Gastroesophageal sphincter (tissue), 4 donors: ENCODE results near the gene USP14. TPM values are rescaled to one million over a fixed set of nuclear protein-coding genes. Genes with fewer than 3 reads are reported as not detected.
"Not testable (repeated sequence)": the region's sequence is repeated elsewhere in the genome, so short reads cannot be mapped to it uniquely, and the experiment has no call there.

ENCODE experiments used
- ATAC-seq: fragments of 150-250 bp; one replicate; pipeline ENCODE4 v1.9.1; 2016; ENCODE audit warnings: mild to moderate bottlenecking, moderate library complexity
- H3K27ac ChIP-seq, 4 donors: fragments of 200-600 bp; sonication (generic) in 3 of 4; 1 replicate in 3 of 4; 2 replicates in 1 of 4; pipeline ENCODE4 v1.5.1; 2016 to 2019
- H3K27me3 ChIP-seq: fragments of 200-600 bp; sonication (generic); one replicate; pipeline ENCODE4 v1.5.1; 2019
- H3K36me3 ChIP-seq, 2 donors: fragments of 200-600 bp; sonication (generic); one replicate each; pipeline ENCODE4 v1.5.1; 2019; ENCODE audit warnings: control low read depth in 1 of 2
- H3K4me1 ChIP-seq, 3 donors: fragments of 200-600 bp; sonication (generic); 1 replicate in 2 of 3; 2 replicates in 1 of 3; pipeline ENCODE4 v1.5.1; 2016 to 2019; ENCODE audit warnings: control low read depth in 2 of 3
- H3K4me3 ChIP-seq, 2 donors: fragments of 200-600 bp; sonication (generic); one replicate each; pipeline ENCODE4 v1.5.1; 2019; ENCODE audit warnings: mild to moderate bottlenecking in 1 of 2, moderate library complexity in 1 of 2
- H3K9me3 ChIP-seq, 3 donors: fragments of 200-600 bp; sonication (generic); one replicate each; pipeline ENCODE4 v1.5.1; 2017 to 2019; ENCODE audit warnings: control low read depth in 2 of 3
- CTCF ChIP-seq, 4 experiments: fragments of 200-600 bp in 2 of 4; fragments of 450-650 bp in 2 of 4; sonication (generic) in 1 of 4; IDR thresholded peaks; one replicate each; pipeline ENCODE4 v1.5.1; 2017 to 2019; ENCODE audit warnings: antibody characterized with exemption in 4 of 4, mild to moderate bottlenecking in 2 of 4, moderate library complexity in 2 of 4
- EP300 ChIP-seq: sonication (generic); formaldehyde crosslinking; IDR thresholded peaks from one replicate; pipeline ENCODE4 v1.6.1; 2017; ENCODE audit warnings: antibody characterized with exemption, mild to moderate bottlenecking
- POLR2A ChIP-seq, 2 donors: fragments of 450-650 bp; IDR thresholded peaks; one replicate each; pipeline ENCODE4 v1.6.1; 2017; ENCODE audit warnings: antibody characterized with exemption in 2 of 2, mild to moderate bottlenecking in 2 of 2, moderate library complexity in 1 of 2
- POLR2AphosphoS5 ChIP-seq: sonication (generic); formaldehyde crosslinking; IDR thresholded peaks from one replicate; pipeline ENCODE4 v1.6.1; 2017; ENCODE audit warnings: antibody characterized with exemption
- WGBS, 2 donors: methylation state at CpG; one replicate each; pipeline ENCODE4 v1.1.5; 2018; ENCODE audit warnings: low coverage in 1 of 2; 5-methylcytosine and 5-hydroxymethylcytosine counted together
- total RNA-seq, 4 donors: library from RNA; depleted of rRNA; stranded (reverse); fragments of >200 nt; gene quantifications; one replicate each; pipeline ENCODE4 v1.1.0, GENCODE V29; 2016

The USP14 gene
- 10 to 100 TPM; 25.7 to 40.2 (median 29.8) TPM for total RNA-seq

GRCh38 chr18:158128-159036 lies at the start of gene USP14:
Gene USP14, plus strand, starts transcription at chr18:158557. Its CDS starts 142 bp downstream, at chr18:158699.
- peak; percentile 53 to 59 for TF ChIP-seq POLR2A (IDR thresholded peaks at IDR 0.05)
- peak in 2 of 4 experiments; percentile 11 to 12 for TF ChIP-seq CTCF (IDR thresholded peaks at IDR 0.05)
- TF ChIP-seq EP300 = no peak
- peak; percentile 67 for TF ChIP-seq POLR2AphosphoS5
- peaks cover 0 to 28% (median 18%) of the 10 kb centered on the region in 3 donors for H3K4me1 ChIP-seq
- no peaks in the 10 kb centered on the region for H3K27me3 ChIP-seq
- peaks cover 0 to 8% of the 10 kb centered on the region in 2 donors for H3K36me3 ChIP-seq
- no peaks in the 10 kb centered on the region for H3K9me3 ChIP-seq
- H3K4me3 ChIP-seq = peak within 1 kb of the TSS; percentile 70 to 96
- 3 to 5% methylated on average over 5 to 23 of the region's 89 CpGs for WGBS, 2 donors
- peak within 1 kb of the TSS; percentile 72 to 88 (median 86) for H3K27ac ChIP-seq
- peak; percentile 96 for ATAC-seq

- not testable (repeated sequence) for H3K9me3 ChIP-seq, H3K27me3 ChIP-seq, H3K4me3 ChIP-seq, H3K36me3 ChIP-seq, H3K4me1 ChIP-seq, H3K27ac ChIP-seq
- 21 to 35% methylated on average over 2 of the region's 3 CpGs for WGBS, 2 donors
- peak; percentile 36 for ATAC-seq
These were observed 49.7 kb upstream of the USP14 start for GRCh38 chr18:108665-109063.

- H3K27me3 ChIP-seq, H3K27ac ChIP-seq, H3K9me3 ChIP-seq, H3K36me3 ChIP-seq, H3K4me1 ChIP-seq, H3K4me3 ChIP-seq: not testable (repeated sequence)
- WGBS, 2 donors = 27 to 37% methylated on average over 5 to 7 of the region's 7 CpGs
- ATAC-seq = peak; percentile 44
These were observed 49.0 kb upstream of the USP14 start for GRCh38 chr18:109130-109921.

- H3K9me3 ChIP-seq, ATAC-seq, H3K36me3 ChIP-seq, H3K4me3 ChIP-seq, H3K27ac ChIP-seq, H3K4me1 ChIP-seq, H3K27me3 ChIP-seq: not testable (repeated sequence)
- WGBS, 2 donors = 41 to 44% methylated on average over 5 of the region's 5 CpGs
These were observed 48.5 kb upstream of the USP14 start for GRCh38 chr18:109922-110261.

- not testable (repeated sequence) for H3K4me1 ChIP-seq, H3K4me3 ChIP-seq, H3K27me3 ChIP-seq, H3K36me3 ChIP-seq, H3K9me3 ChIP-seq
- peak; percentile 1 for ATAC-seq
- peak overlapping the region in 1 of 4 donors; percentile 84 for H3K27ac ChIP-seq
- 51 to 56% methylated on average over 4 of the region's 4 CpGs for whole genome bisulfite sequencing, 2 donors
These were observed 47.8 kb upstream of the USP14 start for GRCh38 chr18:110351-111201.

GRCh38 chr18:111306-112014 lies 46.9 kb upstream of the USP14 start:
- 30% methylated on average over 7 of the region's 42 CpGs; no CpG with 5 or more reads in 1 of the 2 donors for WGBS, 2 donors
- H3K27me3 ChIP-seq = no peaks in the 10 kb centered on the region
- peaks cover 0 to 9% (median 0%) of the 10 kb centered on the region in 3 donors for H3K4me1 ChIP-seq
- peak overlapping the region in 3 of 4 donors; percentile 31 to 84 (median 84) for H3K27ac ChIP-seq
- H3K36me3 ChIP-seq = no peaks in the 10 kb centered on the region
- H3K4me3 ChIP-seq = peak overlapping the region; percentile 39 to 58
- peaks cover 0 to 1% (median 0%) of the 10 kb centered on the region in 3 donors for H3K9me3 ChIP-seq
- ATAC-seq = no peak
- peak in 3 of 4 experiments; percentile 11 to 30 (median 24) for TF ChIP-seq CTCF (IDR thresholded peaks at IDR 0.05)
- no peak for TF ChIP-seq POLR2A (IDR thresholded peaks at IDR 0.05)

GRCh38 chr18:112015-112733 lies 46.2 kb upstream of the USP14 start:
- not testable (repeated sequence) for ATAC-seq
- H3K27ac ChIP-seq = peak overlapping the region in 3 of 4 donors; percentile 31 to 84 (median 84)

GRCh38 chr18:120539-121260 lies 37.7 kb upstream of the USP14 start:
- not testable (repeated sequence) for H3K4me1 ChIP-seq, H3K36me3 ChIP-seq, H3K27me3 ChIP-seq, ATAC-seq, H3K27ac ChIP-seq, H3K9me3 ChIP-seq, H3K4me3 ChIP-seq
- WGBS, 2 donors = 53 to 71% methylated on average over 5 of the region's 7 CpGs

More at GRCh38 chr18:112015-112733, 46.2 kb upstream of the USP14 start:
- not testable (repeated sequence) for H3K36me3 ChIP-seq, H3K4me1 ChIP-seq, H3K27me3 ChIP-seq, H3K9me3 ChIP-seq
- 49 to 58% methylated on average over 13 of the region's 43 CpGs for WGBS, 2 donors
- H3K4me3 ChIP-seq = peak overlapping the region; percentile 39 to 58
